GM12878 (cell line): ENCODE data around the gene UBASH3B. TPM values are rescaled to one million over a fixed set of nuclear protein-coding genes. Genes with fewer than 3 reads are reported as not detected.

Experiments
- ATAC-seq: fragments of 200-7000 bp; cut with Tn5 transposase; 3 replicates; pipeline ENCODE4 v1.9.1; 2020; ENCODE audit warnings: mild to moderate bottlenecking, moderate library complexity
- BruUV-seq: library from RNA; stranded (reverse); fragments of 400-500 nt; replicated peaks from 2 replicates; lab custom pipeline; 2021; lab: Mats Ljungman, UMichigan
- CTCF ChIA-PET: fragments of 300-600 bp; sonication (Branson Sonifier 250); formaldehyde crosslinking; extraction: SDS; loops from one replicate; lab custom pipeline; 2021; ENCODE audit warnings: inconsistent platforms; lab: Yijun Ruan, JAX
- POLR2A ChIA-PET: fragments of 350-600 bp; formaldehyde crosslinking; extraction: SDS; loops from one replicate; lab custom pipeline; 2021; ENCODE audit warnings: inconsistent platforms; lab: Charles Lee
- RAD21 ChIA-PET: fragments of 300-600 bp; sonication (Branson Sonifier 250); formaldehyde crosslinking; loops from one replicate; lab custom pipeline; 2023; ENCODE audit warnings: antibody characterized with exemption; ENCODE audit not compliant: unreplicated experiment; lab: Charles Lee
- SMC1A ChIA-PET: fragments of 300-600 bp; sonication (Branson Sonifier 250); formaldehyde crosslinking; loops from one replicate; lab custom pipeline; 2023; ENCODE audit not compliant: unreplicated experiment, uncharacterized antibody; lab: Charles Lee
- DNase-seq: peaks from one replicate; pipeline ENCODE4 v3.0.0-alpha.2; 2011; ENCODE audit warnings: low read depth, low spot score
- FAIRE-seq: peaks from 3 replicates; lab custom pipeline; 2011; peaks lifted over from hg19 to GRCh38; lab: Jason Lieb, UNC
- H2AFZ ChIP-seq: 2 replicates; pipeline ENCODE4 v1.6.0; 2011; ENCODE audit warnings: low read depth, low read length, control low read depth; ENCODE audit not compliant: control insufficient read depth
- H3K27ac ChIP-seq: 2 replicates; pipeline ENCODE4 v1.5.1; 2011; ENCODE audit warnings: control low read depth; ENCODE audit not compliant: control insufficient read depth, insufficient read depth
- H3K27me3 ChIP-seq, 2 experiments: replicated peaks in 1 of 2; 2 replicates each; pipeline versions ENCODE4 v1.6.0 to v1.6.1; 2011; ENCODE audit warnings: low read length in 1 of 2; ENCODE audit not compliant: control insufficient read depth in 2 of 2, insufficient read depth in 2 of 2
- H3K36me3 ChIP-seq, 2 experiments: 2 replicates each; pipeline ENCODE4 v1.5.1; 2011; ENCODE audit warnings: low read length in 1 of 2; ENCODE audit not compliant: control insufficient read depth in 2 of 2, insufficient read depth in 2 of 2
- H3K4me1 ChIP-seq: 2 replicates; pipeline ENCODE4 v1.6.1; 2011; ENCODE audit warnings: mild to moderate bottlenecking, low read length, moderate library complexity, mixed read lengths; ENCODE audit not compliant: control insufficient read depth, insufficient read depth
- H3K4me2 ChIP-seq: 2 replicates; pipeline ENCODE4 v1.6.0; 2011; ENCODE audit warnings: control low read depth; ENCODE audit not compliant: control insufficient read depth, insufficient read depth
- H3K4me3 ChIP-seq: fragments of 200-600 bp; sonication (generic); 2 replicates; pipeline ENCODE4 v1.5.1; 2016
- H3K79me2 ChIP-seq: 2 replicates; pipeline ENCODE4 v1.6.0; 2011; ENCODE audit warnings: low read length; ENCODE audit not compliant: control insufficient read depth, insufficient read depth
- H3K9ac ChIP-seq: 2 replicates; pipeline ENCODE4 v1.8.0; 2011; ENCODE audit warnings: low read length, control low read depth, mixed read lengths; ENCODE audit not compliant: control insufficient read depth, insufficient read depth
- H3K9me3 ChIP-seq: replicated peaks from 3 replicates; pipeline ENCODE4 v1.5.1; 2011; ENCODE audit warnings: mild to moderate bottlenecking, low read length; ENCODE audit not compliant: control insufficient read depth, insufficient read depth
- H4K20me1 ChIP-seq: 2 replicates; pipeline ENCODE4 v1.6.0; 2011; ENCODE audit not compliant: control insufficient read depth, insufficient read depth
- BACH1 ChIP-seq: fragments of 450-650 bp; IDR thresholded peaks from 2 replicates; pipeline ENCODE4 v1.6.1; 2017; ENCODE audit warnings: mild to moderate bottlenecking, borderline replicate concordance
- EZH2 ChIP-seq: IDR thresholded peaks from 2 replicates; pipeline ENCODE4 v1.6.1; 2012; ENCODE audit warnings: low read depth, mild to moderate bottlenecking, control low read depth, inconsistent platforms, low read length, borderline replicate concordance; ENCODE audit not compliant: control insufficient read depth
- MEF2A ChIP-seq: IDR thresholded peaks from 2 replicates; pipeline ENCODE4 v1.6.1; 2011; ENCODE audit warnings: low read depth, mild to moderate bottlenecking, low read length, moderate library complexity; ENCODE audit not compliant: insufficient read depth
- WGBS: methylation state at CpG from one replicate; pipeline ENCODE4 v1.1.6; 2016; ENCODE audit warnings: low lambda C conversion rate; ENCODE audit not compliant: insufficient replicate concordance, insufficient coverage; ENCODE audit errors: missing lambda C conversion rate; 5-methylcytosine and 5-hydroxymethylcytosine counted together
- in situ Hi-C: fragments of 300-500 bp; cut with MboI; formaldehyde crosslinking; loops from 9 replicates; pipeline ENCODE4 v1.14.3; 2018; ENCODE audit warnings: mixed read lengths
- intact Hi-C: fragments of 100-400 bp; cut with micrococcal nuclease; formaldehyde crosslinking; loops from one replicate; pipeline ENCODE4 v1.14.2; 2022; ENCODE audit not compliant: unreplicated experiment
- polyA plus RNA-seq, 11 experiments: library from polyadenylated mRNA; depleted of rRNA in 4 of 11; unstranded in 6 of 11; stranded (reverse) in 5 of 11; fragments of >200 nt; fragmentation: Nextera tagmentation in 4 of 11; fragmentation: Illumina TruSeq in 1 of 11; extraction: Ambion mirVana in 4 of 11; extraction: Trizol in 1 of 11; gene quantifications; 1 replicate in 1 of 11; 2 replicates in 10 of 11; pipeline versions ENCODE4 v1.2.1 to v1.2.3, GENCODE V29; 2011 to 2016; ENCODE audit warnings: inconsistent platforms in 2 of 11, missing spikeins in 2 of 11, low read depth in 1 of 11
- total RNA-seq, 4 experiments: library from RNA; depleted of rRNA in 3 of 4; stranded (reverse); fragments of >200 nt in 3 of 4; fragmentation: Illumina TruSeq in 1 of 4; extraction: Trizol in 1 of 4; gene quantifications; 2 replicates each; pipeline versions ENCODE4 v1.2.1 to v1.2.3, GENCODE V29; 2013 to 2021
- TF ChIP-seq, protein P1 (sequence below): IDR thresholded peaks from 2 replicates; pipeline ENCODE4 v1.6.1; 2012; ENCODE audit warnings: low read length, inconsistent platforms

UBASH3B gene
- total and polyA plus RNA-seq, 10 of the 15 experiments (the other 5 are each of a cell fraction or from before 2014, with no cell fraction given), result 0.18 to 3.3 (median 0.57) TPM

DNA sequence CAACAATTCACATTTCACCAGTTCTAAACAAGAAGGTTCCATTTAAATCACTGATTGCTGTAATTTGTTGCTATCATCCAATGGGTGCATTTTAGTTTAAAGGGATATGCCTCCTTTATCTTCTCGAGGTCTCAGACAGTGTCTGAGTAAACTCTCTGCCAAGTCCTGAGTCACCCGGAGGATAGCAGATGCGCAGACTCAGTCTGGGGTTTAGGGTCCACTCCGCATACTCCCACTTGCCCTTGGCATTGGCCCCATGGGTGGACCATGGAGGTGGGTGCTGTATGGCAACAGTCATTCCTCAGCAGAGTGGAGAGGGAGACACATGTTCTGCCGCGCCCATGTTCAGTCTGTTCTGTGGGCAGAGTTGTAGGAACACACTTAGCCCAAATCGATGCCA is 117.4 kb downstream of the UBASH3B start (continued):
- TF ChIP-seq, protein P1, sequence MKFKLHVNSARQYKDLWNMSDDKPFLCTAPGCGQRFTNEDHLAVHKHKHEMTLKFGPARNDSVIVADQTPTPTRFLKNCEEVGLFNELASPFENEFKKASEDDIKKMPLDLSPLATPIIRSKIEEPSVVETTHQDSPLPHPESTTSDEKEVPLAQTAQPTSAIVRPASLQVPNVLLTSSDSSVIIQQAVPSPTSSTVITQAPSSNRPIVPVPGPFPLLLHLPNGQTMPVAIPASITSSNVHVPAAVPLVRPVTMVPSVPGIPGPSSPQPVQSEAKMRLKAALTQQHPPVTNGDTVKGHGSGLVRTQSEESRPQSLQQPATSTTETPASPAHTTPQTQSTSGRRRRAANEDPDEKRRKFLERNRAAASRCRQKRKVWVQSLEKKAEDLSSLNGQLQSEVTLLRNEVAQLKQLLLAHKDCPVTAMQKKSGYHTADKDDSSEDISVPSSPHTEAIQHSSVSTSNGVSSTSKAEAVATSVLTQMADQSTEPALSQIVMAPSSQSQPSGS, result no peak

DNA sequence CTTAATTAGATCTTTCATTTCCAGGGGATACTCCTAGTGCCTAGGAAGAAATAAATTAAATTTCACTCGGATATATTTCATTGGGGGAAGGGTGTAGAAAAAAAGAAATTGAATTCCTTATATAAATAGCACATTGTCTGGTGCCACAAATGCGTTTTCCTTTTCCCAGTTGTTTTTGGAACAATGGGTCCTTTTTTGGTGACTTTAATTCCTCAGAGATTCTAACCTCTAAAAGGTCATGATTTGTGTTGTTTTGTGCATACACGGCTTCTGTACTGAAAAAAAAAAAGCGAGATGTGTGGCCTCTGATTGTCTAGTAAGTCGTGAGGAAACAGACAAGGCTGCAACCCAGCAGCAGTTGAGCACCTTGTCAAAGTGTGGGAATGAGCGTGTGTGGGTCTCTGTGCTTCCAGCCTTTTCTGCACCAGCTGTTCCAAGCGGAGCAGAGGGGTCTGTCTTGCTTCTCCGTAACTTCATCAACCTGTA is 118.3 kb downstream of the UBASH3B start:
- BruUV-seq, result no TSS peak
- in situ Hi-C loops, result no loop called here

More for the DNA sequence above, 118.3 kb downstream of the UBASH3B start:
- FAIRE-seq, result no peak
- CTCF ChIA-PET, result no interaction called here
- Histone ChIP-seq H3K79me2 (no peaks in the 10 kb centered on the region), H3K4me3 (no peak overlapping the region), H3K27me3 (peaks cover 4 to 12% of the 10 kb centered on the region in 2 experiments), H3K27ac (no peak overlapping the region), H2AFZ (no peak overlapping the region), H3K9ac (no peak overlapping the region), H3K4me1 (no peaks in the 10 kb centered on the region), H3K4me2 (no peak overlapping the region), H3K9me3 (no peaks in the 10 kb centered on the region), H3K36me3 (no peaks in the 10 kb centered on the region), H4K20me1 (no peaks in the 10 kb centered on the region)
- TF ChIP-seq MEF2A, result no peak
- TF ChIP-seq BACH1, result no peak
- TF ChIP-seq, protein P1, result no peak
- no peak for TF ChIP-seq EZH2
- intact Hi-C loops, result no loop called here
- no peak for DNase-seq
- 16% methylated on average over 8 of the region's 8 CpGs for WGBS
- RAD21 ChIA-PET, result no interaction called here
- SMC1A ChIA-PET, result no interaction called here
- no peak for ATAC-seq
- POLR2A ChIA-PET, result no interaction called here
